ENCODE results near the gene C14orf93.

The C14orf93 gene, protein sequence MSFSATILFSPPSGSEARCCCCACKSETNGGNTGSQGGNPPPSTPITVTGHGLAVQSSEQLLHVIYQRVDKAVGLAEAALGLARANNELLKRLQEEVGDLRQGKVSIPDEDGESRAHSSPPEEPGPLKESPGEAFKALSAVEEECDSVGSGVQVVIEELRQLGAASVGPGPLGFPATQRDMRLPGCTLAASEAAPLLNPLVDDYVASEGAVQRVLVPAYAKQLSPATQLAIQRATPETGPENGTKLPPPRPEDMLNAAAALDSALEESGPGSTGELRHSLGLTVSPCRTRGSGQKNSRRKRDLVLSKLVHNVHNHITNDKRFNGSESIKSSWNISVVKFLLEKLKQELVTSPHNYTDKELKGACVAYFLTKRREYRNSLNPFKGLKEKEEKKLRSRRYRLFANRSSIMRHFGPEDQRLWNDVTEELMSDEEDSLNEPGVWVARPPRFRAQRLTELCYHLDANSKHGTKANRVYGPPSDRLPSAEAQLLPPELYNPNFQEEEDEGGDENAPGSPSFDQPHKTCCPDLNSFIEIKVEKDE

DNA sequence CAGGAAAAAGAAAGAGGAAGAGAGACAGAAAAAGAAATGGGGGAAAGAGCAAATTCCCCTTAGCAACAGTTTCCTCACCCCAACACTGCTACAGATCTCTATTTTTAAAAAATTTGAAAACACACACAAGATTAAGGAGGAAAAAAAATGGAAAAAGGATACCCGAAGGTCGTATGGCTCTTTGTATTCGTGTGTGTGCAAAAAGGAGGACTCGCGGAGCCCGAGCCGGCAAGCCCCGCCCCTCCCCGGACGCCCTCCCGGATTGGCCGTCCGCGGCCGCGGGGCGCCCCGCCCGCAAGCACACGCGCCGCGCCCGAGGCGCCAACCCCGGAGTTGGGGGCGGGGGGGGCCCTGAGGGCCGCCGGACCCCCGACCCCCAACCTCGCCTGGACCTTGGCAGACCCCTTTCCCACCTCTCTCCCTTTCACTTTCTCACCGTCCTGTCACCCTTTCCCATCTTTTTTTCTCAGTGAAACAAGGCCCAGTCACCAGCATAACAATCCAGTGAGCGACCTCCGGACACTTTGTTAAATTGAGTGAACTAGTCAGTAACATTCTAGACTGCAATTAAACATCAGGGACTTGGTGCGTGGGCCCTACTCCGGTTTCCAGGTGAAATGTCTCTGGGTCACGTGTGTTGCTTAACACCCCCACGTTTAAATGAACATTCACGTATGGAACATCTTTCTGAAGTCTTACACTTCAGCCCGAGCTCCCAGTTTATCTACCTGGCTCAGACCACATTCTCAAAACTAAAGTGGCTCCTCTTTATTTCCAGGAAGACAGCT, at the start of gene C14orf93:
TSS of gene C14orf93 (minus strand) at position 205 of the 788 bp plus-strand sequence. CDS start 11,120 bp downstream, outside the sequence.
- DNase-seq, result peak; percentile 83

DNA sequence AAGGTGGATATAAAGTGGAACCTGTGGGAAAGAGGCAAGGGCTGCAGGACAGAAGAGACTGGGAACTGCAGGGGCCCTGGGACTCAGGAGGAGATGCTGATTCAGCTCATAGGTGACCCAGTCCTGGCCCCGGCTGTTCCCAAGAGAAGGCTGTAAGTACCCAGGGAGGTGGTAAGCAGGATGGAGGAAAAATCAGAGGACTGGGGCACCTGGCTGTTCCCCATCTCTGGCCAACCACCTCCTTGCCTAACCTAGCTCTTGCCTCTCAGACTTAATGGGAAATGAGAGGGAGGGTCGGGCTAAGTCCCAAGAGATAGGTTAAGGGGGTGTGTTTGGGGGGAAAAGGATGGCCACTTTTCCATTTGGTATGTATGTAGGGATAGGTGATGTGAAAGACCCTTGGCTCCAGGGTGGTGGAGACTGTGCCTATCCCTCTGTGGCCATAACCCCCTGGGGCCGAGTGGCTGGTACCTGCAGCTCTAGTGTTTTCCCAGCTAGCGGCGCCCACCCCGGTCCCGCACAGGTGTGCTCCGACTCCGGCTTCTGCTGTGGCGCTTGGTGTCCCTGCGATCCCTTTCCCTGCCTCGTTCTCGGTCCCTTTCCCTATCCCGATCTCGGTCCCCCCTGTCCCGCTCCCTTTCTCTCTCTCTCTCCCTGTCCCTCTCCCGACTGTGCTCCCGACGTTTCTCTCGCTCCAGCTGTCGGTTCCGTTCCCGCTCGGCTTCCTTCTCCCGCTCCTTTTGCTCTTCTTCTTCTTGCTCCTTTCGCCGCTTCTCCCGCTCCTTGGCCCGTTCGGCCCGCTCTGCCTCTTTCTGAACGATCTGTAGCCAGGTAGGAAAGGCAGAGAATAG, 48.9 kb upstream of the C14orf93 start:
- no peak for DNase-seq

DNA sequence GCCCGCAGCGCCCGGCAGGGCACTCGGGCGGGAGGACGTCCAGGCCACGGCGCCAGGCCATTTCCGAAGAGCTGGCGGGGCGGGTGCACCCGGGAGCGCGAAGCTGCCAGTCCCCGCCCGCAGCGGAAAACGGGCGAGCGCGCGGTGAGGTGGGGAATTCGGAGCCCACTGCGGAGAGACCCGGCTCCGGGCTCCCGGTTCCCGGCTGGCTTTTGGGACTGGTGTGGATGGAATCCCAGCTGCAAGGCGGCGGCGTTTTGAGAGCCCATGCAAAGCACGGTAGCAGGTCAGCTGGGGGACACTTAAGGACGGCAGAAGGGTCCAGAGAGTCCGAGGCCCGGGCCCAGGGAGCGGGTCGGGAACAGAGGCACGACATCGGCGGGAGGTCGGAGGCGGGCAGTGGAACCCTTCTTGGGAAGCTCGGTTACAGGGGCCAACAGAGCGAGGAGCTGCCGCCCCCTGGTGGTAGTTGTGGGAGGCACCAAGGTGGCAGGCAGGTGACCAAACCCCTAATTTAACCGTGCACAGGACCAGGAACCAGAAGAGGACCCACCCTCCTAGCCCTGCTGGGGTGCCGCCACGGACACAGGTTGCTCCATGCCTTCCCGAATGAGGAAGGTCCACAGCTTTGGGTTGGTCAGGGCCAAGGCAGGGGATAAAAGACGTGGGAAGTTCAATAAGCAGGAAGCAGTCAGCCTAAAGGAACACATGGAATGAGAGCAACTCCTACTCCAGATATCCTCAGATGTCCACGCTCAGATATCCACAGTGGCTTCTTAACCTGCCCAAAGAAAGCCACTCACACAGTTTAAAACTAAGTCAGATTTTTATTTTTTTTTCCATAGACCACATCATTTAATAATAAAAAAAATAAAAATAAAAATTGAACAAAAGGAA, 48.1 kb upstream of the C14orf93 start:
- peak; percentile 87 for DNase-seq

DNA sequence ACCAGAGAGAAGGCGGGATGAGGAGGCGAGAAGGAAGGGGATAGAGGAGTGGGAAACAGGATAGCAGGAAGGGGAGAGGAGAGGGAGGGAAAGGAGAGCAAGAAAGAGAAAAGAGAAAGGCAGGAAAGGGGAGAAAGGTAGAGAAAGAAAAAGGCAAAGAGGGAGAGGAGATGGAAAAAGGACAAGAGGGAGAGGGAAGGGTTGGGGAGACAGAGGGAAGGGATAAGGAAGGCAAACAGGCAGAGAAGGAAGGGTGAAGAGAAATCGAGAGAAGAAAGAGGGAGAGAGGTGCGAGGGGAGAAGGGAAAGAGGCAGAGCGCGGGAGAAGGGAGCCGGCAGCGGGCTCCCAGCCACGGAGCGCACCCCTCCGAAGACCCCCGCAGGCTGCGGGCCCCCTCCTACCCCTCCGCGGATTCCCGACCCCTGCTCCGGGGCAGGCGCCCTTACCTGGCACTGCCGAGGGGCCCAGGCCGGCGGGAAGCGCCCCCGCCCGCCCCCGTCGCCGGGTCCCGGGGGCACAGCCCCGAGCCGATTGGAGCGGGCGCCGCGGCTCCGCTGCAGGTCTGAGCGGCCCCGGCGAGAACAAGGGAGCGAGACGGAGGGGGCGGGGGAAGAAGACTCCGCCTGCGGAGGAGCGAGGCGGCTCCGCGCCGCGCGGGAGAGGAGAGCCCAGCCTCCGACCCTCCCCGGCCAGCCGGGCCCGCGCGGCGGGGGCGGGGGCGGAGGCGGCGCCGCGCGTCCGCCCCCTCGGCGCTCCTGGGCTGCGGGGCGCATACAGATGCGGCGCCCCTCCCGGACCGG, 47.2 kb upstream of the C14orf93 start, which contains the start of gene CDH24:
TSS of gene CDH24 (minus strand) at position 565 of the 801 bp plus-strand sequence. CDS start 1,787 bp downstream, outside the sequence.
- peak; percentile 75 for DNase-seq

DNA sequence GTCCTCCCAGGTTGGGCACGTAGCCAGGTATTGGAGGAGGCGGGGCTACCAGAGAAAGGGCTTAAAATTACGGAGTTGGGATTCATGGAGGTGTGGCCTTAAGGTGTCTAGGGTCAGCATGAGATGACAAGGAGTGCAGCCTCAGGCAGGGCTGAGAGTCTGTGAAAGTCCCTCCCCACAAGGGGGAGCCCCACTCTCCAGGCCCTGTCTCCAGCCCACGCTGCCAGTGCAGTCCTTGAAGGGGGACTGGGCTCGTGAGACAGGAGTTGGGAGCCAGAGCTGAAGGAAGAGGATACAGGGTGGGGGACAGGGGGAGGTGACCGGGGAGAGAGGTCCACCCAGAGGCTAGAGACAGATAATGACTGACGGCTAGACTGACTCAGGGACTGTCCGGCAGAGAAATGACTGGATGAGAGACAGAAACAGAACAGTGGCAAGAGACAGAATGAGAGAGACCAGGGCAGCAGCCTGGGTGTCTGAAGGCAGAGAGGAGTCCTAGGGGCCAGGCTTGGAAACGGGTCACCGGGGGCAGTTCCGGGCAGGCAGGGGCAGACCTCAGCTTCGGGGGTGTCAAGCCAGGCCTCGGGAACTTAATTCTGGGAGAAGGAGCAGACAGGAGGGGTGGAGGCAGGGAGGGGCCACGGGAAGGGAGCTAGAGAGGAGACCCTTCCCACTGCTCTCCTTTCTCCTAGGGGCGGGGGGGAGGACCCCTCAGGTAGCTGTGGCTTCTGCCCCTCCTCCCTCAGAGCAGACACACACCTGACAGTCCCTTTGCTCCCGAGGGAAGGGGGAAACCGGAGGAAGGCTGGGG, 46.4 kb upstream of the C14orf93 start:
- DNase-seq, result peak; percentile 75

DNA sequence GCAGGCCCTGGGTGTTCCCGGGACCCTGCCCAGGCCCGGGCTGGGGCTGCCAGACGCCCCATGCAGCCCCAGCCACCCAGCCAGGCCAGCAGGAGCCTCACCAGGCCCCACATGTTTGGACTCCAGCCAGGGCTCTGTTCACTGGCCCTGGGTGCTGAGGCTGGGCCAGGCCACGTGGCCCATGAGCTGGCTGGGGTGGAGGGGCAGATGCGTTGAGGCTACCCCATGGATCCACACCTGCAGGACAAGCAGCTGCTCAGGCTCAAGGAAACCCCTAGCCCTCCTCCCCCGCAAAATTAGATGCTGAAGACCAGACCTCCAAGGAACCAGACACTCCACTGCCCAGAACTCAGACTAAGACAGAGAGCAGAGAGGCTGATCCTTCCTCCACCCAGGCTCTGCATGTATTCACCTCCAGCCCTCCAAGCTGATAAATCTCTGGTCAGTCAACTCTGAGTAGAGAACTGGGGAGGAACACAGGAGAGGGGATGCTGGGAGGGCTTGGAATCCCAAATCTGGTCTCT, 45.7 kb upstream of the C14orf93 start:
- no peak for DNase-seq

DNA sequence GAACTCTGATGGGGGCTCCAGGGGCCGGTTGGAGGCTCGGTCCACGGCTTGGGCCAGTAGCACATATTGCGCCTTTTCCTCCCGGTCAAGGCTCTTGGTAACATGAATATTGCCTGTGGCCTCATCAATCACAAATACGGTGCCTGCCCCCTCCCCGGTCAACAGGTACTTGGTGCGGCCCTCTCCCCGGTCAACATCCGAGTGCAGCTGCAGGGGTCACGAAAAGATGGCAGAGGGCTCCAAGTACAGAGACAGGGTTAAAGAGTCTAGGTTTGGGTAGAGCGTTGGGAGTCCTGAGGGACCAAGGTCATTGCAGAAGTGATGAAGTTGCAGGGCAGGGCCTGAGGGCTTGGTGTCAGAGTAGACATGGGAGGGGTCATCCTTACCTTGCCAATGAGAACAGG, 45.2 kb upstream of the C14orf93 start:
- DNase-seq, result no peak

DNA sequence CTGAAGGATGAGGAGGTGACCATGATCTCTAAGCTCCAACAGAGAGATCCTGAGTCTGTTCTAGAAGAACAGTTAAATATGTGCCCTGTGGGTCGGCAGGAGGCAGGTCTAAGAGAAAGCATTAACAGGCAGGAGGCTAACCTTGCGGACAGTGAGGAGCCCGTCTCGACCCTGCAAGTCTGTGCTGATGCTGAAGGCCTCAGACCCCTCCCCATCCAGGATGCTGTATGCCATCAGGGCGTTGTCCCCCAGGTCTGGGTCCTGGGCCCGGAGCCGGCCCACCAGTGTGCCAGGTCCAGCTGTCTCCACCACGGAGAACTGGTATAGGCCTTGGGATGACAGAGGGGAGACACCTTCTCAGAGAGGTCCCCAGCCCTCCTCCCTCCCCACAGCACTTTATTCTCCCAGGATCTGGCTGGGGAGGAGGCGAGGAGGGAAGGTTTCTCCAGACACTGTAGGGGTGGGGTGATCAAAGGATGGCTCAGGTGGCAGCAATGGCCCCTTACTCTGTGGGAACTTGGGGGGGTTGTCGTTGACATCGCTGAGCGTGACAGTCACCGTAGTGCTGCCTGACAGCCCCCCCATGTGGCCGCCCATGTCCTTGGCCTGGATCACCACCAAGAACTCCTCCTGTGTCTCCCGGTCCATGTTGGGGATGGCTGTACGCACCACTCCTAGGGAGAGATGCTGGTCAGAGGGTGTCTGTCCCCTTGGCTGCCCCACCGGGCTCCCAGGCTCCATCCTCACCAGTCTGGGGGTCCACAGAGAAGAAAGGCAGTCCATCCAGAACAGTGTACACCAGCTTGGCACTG, 44.3 kb upstream of the C14orf93 start:
- peak; percentile 22 for DNase-seq

DNA sequence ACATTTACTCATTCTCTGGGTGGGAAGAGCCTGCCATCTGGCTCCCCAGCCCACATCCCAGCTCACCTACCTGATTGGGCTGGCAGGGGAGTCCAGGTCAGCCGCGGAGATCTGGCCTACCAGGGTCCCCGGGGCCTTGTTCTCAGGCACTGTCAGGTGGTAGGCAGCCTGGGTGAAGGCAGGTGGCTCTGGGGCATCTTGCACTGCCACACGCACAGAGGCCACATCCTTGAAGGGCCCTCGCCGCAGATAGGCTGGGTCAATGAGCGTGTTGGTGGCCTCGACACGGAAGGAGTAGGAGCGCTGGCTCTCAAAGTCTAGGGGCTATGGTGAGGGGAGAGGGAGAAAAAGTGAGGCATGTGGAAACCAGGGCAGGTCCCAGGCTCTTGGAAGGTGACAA, 43.5 kb upstream of the C14orf93 start:
- no peak for DNase-seq

DNA sequence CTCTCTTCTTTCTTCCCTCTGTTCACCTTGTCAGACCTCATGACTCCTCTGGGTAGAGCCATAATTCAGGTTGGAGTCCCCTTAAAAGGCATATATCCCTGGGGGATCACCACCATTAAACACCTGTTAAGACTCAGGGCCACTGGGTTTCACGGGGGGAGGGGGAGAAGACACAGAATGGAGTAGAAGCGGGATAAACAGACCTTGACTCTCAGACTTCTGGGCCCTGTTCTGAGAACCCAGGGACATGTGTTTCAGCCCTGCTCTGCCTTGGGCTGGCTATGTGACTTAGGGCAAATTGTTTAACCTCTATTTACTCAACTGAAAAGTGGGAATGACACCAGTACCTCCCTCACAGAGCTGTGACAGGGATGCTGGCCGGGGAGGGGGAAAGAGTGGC, 42.7 kb upstream of the C14orf93 start:
- no peak for DNase-seq

DNA sequence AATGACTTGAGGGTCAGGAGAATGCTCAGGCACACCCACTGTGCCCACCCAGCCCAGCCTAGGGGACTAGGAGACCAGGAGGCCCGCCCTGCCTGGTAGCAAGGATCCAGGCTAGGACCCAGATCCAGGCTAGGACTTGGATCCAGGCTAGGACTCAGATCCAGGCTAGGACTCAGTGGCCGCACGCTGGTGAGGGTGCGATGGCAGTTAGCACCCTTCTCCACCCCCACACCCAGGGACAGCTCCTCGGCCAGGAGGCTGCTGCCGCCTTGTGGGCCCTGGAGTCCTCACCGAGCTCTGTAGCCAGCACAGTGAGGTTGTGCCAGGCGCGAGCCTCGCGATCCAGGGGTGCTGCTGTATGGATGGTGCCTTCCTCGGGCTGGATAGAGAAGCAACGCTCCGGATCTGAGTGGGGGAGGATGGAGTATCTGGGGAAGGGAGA, 42.3 kb upstream of the C14orf93 start:
- DNase-seq, result no peak

DNA sequence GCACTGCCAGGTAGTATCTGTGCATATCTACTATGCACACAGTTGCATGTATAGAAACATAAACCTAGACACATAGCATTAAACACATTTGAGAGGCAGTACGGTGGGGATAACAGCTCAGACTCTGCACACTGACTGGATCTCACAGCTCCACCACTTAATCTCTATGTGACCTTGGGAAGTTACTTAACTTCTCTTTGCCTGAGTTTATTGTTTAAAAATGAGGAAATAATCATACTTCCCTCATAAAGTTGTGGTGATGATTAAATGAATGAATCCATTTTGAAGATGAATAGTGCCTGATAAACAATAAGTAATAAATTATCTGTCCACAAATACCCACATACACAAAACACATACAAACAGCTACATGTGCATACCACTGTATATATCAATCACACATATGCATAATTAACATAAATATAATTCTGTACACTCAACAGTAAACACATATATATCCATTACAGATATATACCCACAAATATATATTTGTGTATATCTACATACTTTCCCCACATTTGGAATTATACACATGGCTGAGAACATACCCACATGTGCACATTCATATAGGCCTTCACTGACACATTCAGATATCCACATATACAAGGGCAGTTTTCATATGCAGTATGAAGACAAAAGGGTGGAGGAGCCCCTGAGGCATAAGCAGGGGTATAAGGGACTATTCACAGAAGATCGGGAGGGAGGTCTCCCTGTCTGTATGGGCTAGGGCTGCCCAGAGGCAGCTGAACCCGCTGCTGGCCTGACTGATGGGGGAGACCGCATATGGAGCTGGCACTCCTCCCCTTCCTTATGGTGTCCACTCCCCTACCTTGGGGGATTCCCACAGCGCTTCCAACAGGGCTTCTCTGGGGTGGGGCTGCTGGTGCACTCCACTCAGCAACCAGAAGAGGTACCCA, 41.5 kb upstream of the C14orf93 start:
- no peak for DNase-seq

DNA sequence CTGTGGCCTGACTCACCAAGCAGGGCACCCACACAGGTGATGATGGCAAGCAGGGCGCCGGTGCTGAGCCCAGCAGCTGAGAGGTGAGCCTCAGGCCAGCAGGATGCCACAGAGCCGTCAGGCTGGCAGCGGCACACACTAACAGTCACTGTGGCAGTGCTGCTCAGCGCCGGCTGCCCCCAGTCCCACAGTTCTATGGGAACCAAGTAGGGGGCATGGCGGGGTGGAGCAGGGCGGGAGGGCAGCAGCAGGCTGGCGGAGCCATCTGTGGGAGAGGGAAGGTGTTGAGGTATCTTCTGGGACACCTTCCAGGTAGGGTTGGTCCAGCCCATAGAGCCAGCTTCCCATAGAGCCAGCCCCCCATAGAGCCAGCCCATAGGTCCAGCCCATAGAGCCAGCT, 39.1 kb upstream of the C14orf93 start:
- no peak for DNase-seq

DNA sequence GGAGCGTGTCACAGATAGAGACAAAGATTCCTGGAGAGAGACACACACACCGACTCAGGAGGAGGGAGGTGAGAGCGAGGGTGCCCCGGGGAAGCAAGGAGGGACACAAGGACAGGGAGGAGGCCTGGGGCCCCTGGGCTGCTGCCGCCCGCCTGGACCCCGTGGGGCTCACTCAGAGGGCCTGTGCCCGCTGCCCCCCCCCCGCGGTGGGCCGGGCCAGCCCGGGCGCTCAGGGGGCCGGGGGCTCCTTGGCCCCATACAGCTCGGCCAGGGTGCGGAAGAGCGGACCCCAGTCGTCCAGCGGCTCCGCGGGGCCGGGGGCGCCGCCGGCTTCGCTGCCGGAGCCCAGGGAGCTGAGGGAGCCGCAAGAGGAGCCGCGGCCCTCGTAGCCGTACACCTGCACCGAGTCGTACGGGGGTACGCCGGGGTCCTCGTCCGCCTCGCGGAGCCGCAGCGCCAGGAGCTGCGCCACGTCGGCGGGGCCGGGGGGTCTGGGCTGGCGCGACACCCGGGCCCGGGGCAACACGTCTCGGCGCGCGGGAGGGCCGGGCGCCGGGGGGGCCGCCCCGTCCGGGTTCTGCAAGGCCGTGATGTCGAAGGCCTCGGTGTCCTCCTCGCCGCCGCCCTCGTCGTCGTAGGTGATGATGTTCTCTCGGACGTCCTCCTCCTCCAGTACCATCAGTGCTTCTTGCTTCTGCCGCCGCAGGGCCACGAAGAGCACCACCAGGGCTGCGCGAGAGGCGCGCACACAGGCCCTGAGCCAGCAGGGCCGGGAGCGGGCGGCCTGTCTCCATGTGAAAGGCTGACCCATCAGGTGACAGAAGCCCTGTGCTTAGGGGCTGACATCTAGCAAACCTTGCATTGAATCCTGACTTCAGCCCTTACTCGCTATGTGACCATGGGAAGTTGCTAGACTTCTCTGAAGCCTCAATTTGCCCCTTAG, 38.1 kb upstream of the C14orf93 start:
- DNase-seq, result no peak

DNA sequence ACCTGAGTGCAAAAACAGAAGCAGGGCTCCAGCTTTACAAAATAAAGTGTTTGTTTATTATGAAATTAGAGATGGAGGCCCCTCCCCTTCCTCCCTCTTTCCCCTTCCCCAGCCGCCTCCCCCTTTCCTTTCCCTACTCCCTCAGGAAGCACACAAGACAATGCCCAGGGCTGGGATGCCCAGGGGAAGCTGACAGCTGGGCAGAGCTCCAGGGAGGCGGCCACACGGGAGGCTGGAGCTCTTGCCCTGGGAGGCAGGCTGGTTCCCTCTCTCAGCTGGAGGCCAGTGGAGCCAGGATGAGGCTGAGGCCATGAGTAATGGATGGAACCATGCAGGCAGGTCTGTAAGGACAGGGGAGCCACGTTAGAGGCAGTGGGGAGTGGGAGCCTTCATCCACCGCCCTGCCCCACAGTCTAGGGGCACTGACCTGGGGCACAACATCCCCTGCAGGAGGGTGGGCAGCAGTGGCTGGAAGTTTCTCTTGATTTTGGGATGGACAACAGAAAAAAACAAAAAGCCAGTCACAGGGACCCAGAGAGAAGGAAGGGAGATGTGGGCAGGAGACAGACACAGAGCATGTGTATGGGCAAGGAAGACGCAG, 37.2 kb upstream of the C14orf93 start:
- DNase-seq, result no peak

All from activated naive CD4-positive, alpha-beta T cell treated with Interleukin-2 at 50 U/mL for 16 hours (primary cell).